Activated T-helper 1 cell treated with anti-CD3 and anti-CD28 coated beads, Interleukin-12 subunit alpha, Interleukin-12 subunit beta, Interleukin-2, Interleukin-4 antibody, amounts not matched to agents 30 ng/mL and 10 ng/mL and 1 ng/mL, durations not matched to agents 14 hours and 24 hours and 36 hours (primary cell): ENCODE data around the gene SET. TPM values are rescaled to one million over a fixed set of nuclear protein-coding genes. Genes with fewer than 3 reads are reported as not detected.

Experiments
- DNase-seq: peaks from one replicate; pipeline ENCODE4 v3.0.0; 2021; ENCODE audit warnings: low spot score
- H3K27ac Mint-ChIP-seq: one replicate; pipeline ENCODE4 v1.8.0; 2021; ENCODE audit warnings: mild to moderate bottlenecking, mixed read lengths
- H3K27me3 Mint-ChIP-seq: one replicate; pipeline ENCODE4 v1.8.0; 2022; ENCODE audit warnings: mild to moderate bottlenecking, moderate library complexity, mixed read lengths; ENCODE audit not compliant: insufficient read depth
- H3K36me3 Mint-ChIP-seq: one replicate; pipeline ENCODE4 v1.8.0; 2021; ENCODE audit warnings: low read depth, mixed read lengths
- H3K4me1 Mint-ChIP-seq: one replicate; pipeline ENCODE4 v1.8.0; 2021; ENCODE audit warnings: low read depth, mixed read lengths
- H3K4me3 Mint-ChIP-seq: one replicate; pipeline ENCODE4 v1.8.0; 2021; ENCODE audit warnings: mild to moderate bottlenecking, moderate library complexity, mixed read lengths
- H3K9me3 Mint-ChIP-seq: one replicate; pipeline ENCODE4 v1.8.0; 2021; ENCODE audit warnings: mixed read lengths
- intact Hi-C: fragments of 100-400 bp; cut with micrococcal nuclease; formaldehyde crosslinking; loops from one replicate; pipeline ENCODE4 v1.15.1; 2024
- total RNA-seq: library from RNA; stranded (reverse); gene quantifications from 2 replicates; pipeline ENCODE4 v1.2.3, GENCODE V29; 2022

The SET gene
- total RNA-seq, 1 donor from 2014 or later: 775 TPM

DNA sequence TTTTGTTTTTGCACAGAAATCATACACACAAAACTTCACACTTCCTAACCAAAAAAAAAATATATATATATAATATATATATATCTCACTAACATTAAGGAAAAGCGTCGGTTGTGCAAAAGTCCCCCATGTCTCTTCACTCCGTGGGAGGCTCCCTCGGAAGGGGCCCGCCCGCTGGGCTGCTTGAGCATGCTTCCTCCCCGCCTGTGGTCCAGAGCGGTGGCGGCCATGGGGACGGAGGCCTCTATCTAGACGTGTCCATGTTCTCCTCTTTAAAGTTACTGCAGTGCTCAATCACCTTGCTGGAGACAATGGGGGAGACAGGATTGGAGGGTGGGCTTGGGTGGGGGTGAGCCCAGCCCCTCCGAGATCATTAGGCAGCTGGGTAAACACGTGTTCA lies 42.1 kb downstream of the SET start:
- no peaks in the 10 kb centered on the region for H3K9me3 Mint-ChIP-seq
- no peak for DNase-seq
- intact Hi-C loops: no loop called here
- no peaks in the 10 kb centered on the region for H3K27me3 Mint-ChIP-seq
- H3K27ac Mint-ChIP-seq: no peak overlapping the region
- no peak overlapping the region for H3K4me3 Mint-ChIP-seq
- H3K4me1 Mint-ChIP-seq: peaks cover 8% of the 10 kb centered on the region
- H3K36me3 Mint-ChIP-seq: peaks cover 2% of the 10 kb centered on the region

GRCh38 chr9:128731691-128732090 lies 42.7 kb downstream of the SET start:
- Mint-ChIP-seq H3K9me3 (no peaks in the 10 kb centered on the region), H3K4me3 (no peak overlapping the region), H3K27ac (no peak overlapping the region), H3K4me1 (peaks cover 5% of the 10 kb centered on the region), H3K36me3 (peaks cover 2% of the 10 kb centered on the region), H3K27me3 (no peaks in the 10 kb centered on the region)
- intact Hi-C loops: loop anchor here (2.0 kb wide), 1 partner anchor 55 kb away; the partner anchor contains the start of gene TBC1D13
- no peak for DNase-seq

GRCh38 chr9:128732576-128732975 lies 43.6 kb downstream of the SET start:
- Mint-ChIP-seq H3K4me1 (peaks cover 2% of the 10 kb centered on the region), H3K36me3 (peaks cover 5% of the 10 kb centered on the region), H3K27me3 (no peaks in the 10 kb centered on the region), H3K27ac (no peak overlapping the region), H3K4me3 (no peak overlapping the region), H3K9me3 (no peaks in the 10 kb centered on the region)
- intact Hi-C loops: loop anchor here (2.0 kb wide), 1 partner anchor 54 kb away; the partner anchor contains the start of gene TBC1D13
- no peak for DNase-seq

GRCh38 chr9:128733256-128733655 lies 44.2 kb downstream of the SET start:
- H3K27me3 Mint-ChIP-seq: no peaks in the 10 kb centered on the region
- peaks cover 5% of the 10 kb centered on the region for H3K36me3 Mint-ChIP-seq
- no peaks in the 10 kb centered on the region for H3K9me3 Mint-ChIP-seq
- no peak overlapping the region for H3K4me3 Mint-ChIP-seq
- no peak overlapping the region for H3K27ac Mint-ChIP-seq
- H3K4me1 Mint-ChIP-seq: no peaks in the 10 kb centered on the region
- intact Hi-C loops: loop anchor here (2.0 kb wide), 1 partner anchor 54 kb away; the partner anchor contains the start of gene TBC1D13
- no peak for DNase-seq

DNA sequence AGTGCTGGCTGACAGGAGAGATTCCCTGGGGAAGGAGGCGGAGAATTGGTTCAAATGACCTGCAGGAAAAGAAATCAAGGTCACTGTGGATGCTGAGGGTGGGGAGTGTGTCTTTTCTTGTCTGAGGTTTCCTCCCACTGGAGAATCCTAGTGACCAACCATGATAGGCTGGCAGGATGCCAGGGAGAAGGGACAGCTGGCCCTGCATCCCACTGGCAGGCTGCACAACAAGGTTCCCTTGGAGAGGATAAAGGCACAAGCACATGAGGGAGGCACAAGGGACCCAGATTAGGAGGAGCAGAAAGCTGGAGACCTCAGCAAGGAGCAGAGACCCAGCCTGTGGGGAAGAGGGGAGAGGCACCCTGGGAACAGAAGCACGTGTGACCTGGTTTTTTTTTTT lies 46.4 kb downstream of the SET start:
- no peaks in the 10 kb centered on the region for H3K4me1 Mint-ChIP-seq
- peaks cover 8% of the 10 kb centered on the region for H3K36me3 Mint-ChIP-seq
- H3K27ac Mint-ChIP-seq: no peak overlapping the region
- no peak overlapping the region for H3K4me3 Mint-ChIP-seq
- no peaks in the 10 kb centered on the region for H3K27me3 Mint-ChIP-seq
- no peak for DNase-seq
- intact Hi-C loops: no loop called here
- no peaks in the 10 kb centered on the region for H3K9me3 Mint-ChIP-seq

DNA sequence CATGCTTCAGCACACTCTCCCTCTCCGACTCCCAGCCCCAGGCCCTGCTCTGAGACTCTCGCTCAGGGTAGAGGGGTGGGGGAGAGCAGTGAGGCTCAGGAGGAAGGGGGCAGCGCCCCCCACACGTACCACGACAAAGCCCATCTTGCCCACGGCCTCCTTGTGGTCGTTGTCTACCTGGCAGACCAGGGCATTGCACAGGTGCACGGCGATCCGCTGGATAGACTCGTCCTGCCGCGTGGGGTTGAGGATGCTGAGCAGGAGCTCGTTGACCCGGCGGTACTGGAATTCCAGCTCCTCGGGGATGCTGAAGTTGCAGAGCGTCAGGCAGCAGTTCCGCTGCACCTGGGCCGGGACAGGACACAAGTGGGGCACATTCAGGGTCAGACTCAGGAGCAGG lies 53.4 kb downstream of the SET start:
- no peak overlapping the region for H3K4me3 Mint-ChIP-seq
- H3K9me3 Mint-ChIP-seq: no peaks in the 10 kb centered on the region
- H3K36me3 Mint-ChIP-seq: peaks cover 3% of the 10 kb centered on the region
- DNase-seq: no peak
- H3K27ac Mint-ChIP-seq: no peak overlapping the region
- no peaks in the 10 kb centered on the region for H3K4me1 Mint-ChIP-seq
- H3K27me3 Mint-ChIP-seq: no peaks in the 10 kb centered on the region
- intact Hi-C loops: no loop called here

GRCh38 chr9:128743421-128743820 lies 54.4 kb downstream of the SET start:
- no peaks in the 10 kb centered on the region for H3K4me1 Mint-ChIP-seq
- no peak overlapping the region for H3K27ac Mint-ChIP-seq
- peaks cover 3% of the 10 kb centered on the region for H3K36me3 Mint-ChIP-seq
- intact Hi-C loops: no loop called here
- H3K9me3 Mint-ChIP-seq: no peaks in the 10 kb centered on the region
- no peak for DNase-seq
- H3K4me3 Mint-ChIP-seq: no peak overlapping the region
- no peaks in the 10 kb centered on the region for H3K27me3 Mint-ChIP-seq

Other genes starting within 250 kb of the SET start
- gene ODF2, start 233.2 kb upstream of the SET start, total RNA-seq: 55.6 and 57.6 TPM in 2 replicates
- 51.4 and 52.0 TPM in 2 replicates for gene GLE1, start 184.5 kb upstream of the SET start, total RNA-seq
- gene SPTAN1, start 136.6 kb upstream of the SET start, total RNA-seq: 298 and 304 TPM in 2 replicates
- 41.5 and 43.9 TPM in 2 replicates for gene DYNC2I2, start 32.4 kb upstream of the SET start, total RNA-seq
- gene PKN3, start 13.3 kb downstream of the SET start, total RNA-seq: 17.7 and 19.3 TPM in 2 replicates
- gene ZDHHC12, start 34.9 kb downstream of the SET start, total RNA-seq: 51.7 and 54.4 TPM in 2 replicates
- gene ZER1, start 82.7 kb downstream of the SET start, total RNA-seq: 21.1 and 21.5 TPM in 2 replicates
- gene TBC1D13, start 98.0 kb downstream of the SET start, total RNA-seq: 21.2 and 22.3 TPM in 2 replicates
- 22.1 and 26.2 TPM in 2 replicates for gene ENDOG, start 129.3 kb downstream of the SET start, total RNA-seq
- 151 and 158 TPM in 2 replicates for gene SPOUT1, start 140.6 kb downstream of the SET start, total RNA-seq
- 10.6 and 12.2 TPM in 2 replicates for gene KYAT1, start 192.7 kb downstream of the SET start, total RNA-seq
- gene LRRC8A, start 192.9 kb downstream of the SET start, total RNA-seq: 30.1 and 32.9 TPM in 2 replicates
- gene PHYHD1, start 231.8 kb downstream of the SET start, total RNA-seq: 0.34 and 1.0 TPM in 2 replicates